ENCODE results near the gene POLD4.

GRCh38 chr11:67345920-67346819, 7.2 kb downstream of the POLD4 start:
- TF ChIP-seq, protein P1, sequence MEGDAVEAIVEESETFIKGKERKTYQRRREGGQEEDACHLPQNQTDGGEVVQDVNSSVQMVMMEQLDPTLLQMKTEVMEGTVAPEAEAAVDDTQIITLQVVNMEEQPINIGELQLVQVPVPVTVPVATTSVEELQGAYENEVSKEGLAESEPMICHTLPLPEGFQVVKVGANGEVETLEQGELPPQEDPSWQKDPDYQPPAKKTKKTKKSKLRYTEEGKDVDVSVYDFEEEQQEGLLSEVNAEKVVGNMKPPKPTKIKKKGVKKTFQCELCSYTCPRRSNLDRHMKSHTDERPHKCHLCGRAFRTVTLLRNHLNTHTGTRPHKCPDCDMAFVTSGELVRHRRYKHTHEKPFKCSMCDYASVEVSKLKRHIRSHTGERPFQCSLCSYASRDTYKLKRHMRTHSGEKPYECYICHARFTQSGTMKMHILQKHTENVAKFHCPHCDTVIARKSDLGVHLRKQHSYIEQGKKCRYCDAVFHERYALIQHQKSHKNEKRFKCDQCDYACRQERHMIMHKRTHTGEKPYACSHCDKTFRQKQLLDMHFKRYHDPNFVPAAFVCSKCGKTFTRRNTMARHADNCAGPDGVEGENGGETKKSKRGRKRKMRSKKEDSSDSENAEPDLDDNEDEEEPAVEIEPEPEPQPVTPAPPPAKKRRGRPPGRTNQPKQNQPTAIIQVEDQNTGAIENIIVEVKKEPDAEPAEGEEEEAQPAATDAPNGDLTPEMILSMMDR (IDR thresholded peaks at IDR 0.05; ENCODE audit: extremely low read depth in 1 of 2, insufficient read depth in 1 of 2, low read depth in 1 of 2, low read length in 2 of 2): peak; percentile 70 to 81
- TF ChIP-seq EZH2 (IDR thresholded peaks at IDR 0.05; ENCODE audit: borderline replicate concordance, low read depth, low read length, severe bottlenecking): no peak
